Myocyte (in vitro differentiated cells): Measurements from ENCODE around the gene GTPBP3. TPM values are rescaled to one million over a fixed set of nuclear protein-coding genes. Genes with fewer than 3 reads are reported as not detected.
A peak's percentile ranks its signal among the peaks of the same experiment; 100 is the strongest.
"Not testable (repeated sequence)": the region's sequence is repeated elsewhere in the genome, so short reads cannot be mapped to it uniquely, and the experiment has no call there.

Experiments used
- DNase-seq: peaks from one replicate; pipeline ENCODE4 v3.0.0-alpha.2; 2012; ENCODE audit warnings: low read depth
- polyA plus RNA-seq: library from polyadenylated mRNA; unstranded; fragments of >200 nt; gene quantifications from one replicate; pipeline ENCODE4 v1.2.1, GENCODE V29; 2012; ENCODE audit warnings: missing spikeins
- total RNA-seq: library from RNA; depleted of rRNA; stranded (reverse); fragments of >200 nt; gene quantifications from 2 replicates; pipeline ENCODE4 v1.2.3, GENCODE V29; 2014

The GTPBP3 gene, protein sequence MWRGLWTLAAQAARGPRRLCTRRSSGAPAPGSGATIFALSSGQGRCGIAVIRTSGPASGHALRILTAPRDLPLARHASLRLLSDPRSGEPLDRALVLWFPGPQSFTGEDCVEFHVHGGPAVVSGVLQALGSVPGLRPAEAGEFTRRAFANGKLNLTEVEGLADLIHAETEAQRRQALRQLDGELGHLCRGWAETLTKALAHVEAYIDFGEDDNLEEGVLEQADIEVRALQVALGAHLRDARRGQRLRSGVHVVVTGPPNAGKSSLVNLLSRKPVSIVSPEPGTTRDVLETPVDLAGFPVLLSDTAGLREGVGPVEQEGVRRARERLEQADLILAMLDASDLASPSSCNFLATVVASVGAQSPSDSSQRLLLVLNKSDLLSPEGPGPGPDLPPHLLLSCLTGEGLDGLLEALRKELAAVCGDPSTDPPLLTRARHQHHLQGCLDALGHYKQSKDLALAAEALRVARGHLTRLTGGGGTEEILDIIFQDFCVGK
- 19.3 and 20.2 TPM in 2 replicates for total RNA-seq
- 12.8 TPM for polyA plus RNA-seq

DNA sequence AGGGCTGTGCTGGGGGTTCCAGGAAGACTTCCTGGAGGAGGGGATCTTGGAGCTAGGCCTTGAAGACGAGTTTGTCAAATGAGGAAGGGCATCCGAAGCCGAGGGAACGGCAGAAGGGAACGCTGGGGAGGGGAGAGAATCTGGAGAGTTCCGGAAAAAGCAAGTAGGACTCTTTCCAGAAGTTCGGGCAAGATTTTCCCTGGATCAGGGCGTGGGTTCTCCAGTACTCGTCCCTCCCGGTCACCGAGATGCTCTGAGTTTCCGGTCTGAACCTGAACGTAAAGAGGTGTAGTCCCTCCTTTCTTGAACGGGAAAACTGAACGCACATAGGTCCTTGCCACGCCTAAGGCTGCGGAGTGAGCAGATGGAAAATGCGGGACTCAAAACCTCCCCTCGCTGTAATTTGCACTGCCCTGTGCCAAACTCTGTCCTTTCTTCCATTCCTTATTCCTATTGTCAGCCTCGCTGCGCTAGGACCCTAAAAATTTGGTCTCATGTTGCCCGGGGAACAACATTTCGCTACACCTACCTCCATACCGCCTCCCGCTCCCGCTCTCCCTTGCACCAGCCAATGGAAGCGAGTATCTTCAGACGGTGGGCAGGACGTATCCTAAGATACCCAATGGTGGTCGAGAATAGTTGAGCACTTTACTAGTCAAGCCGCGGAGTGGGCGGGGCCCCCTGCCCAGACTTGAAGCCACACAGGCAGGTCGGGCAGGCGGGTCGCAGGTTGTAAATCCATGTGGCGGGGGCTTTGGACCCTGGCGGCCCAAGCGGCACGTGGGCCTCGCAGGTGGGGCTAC, at the start of gene GTPBP3:
Gene GTPBP3, plus strand, starts transcription at position 682 of the 803 bp plus-strand sequence. Its CDS starts 59 bp downstream, at position 741.
- DNase-seq: peak; percentile 99

DNA sequence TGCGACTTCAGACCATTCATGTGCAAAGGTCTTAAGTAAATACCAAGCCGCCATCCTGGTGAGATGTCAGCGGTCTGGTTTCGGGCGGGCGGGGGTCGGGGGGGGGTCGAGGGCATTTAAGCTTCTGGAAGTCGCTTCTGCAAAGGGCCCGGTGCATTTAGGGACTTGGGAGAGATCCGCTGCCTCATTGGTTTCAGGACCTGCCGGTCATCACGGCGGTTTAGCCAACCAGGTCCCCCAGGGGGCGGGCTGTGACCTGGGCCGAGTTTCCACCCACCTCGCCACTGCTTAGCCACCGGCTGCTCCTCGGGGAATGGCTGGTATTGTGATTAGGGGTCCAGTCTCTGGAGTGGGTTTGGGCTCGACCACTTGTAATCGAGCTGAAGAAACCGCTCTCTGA, 47.9 kb upstream of the GTPBP3 start:
- peak; percentile 49 for DNase-seq

DNA sequence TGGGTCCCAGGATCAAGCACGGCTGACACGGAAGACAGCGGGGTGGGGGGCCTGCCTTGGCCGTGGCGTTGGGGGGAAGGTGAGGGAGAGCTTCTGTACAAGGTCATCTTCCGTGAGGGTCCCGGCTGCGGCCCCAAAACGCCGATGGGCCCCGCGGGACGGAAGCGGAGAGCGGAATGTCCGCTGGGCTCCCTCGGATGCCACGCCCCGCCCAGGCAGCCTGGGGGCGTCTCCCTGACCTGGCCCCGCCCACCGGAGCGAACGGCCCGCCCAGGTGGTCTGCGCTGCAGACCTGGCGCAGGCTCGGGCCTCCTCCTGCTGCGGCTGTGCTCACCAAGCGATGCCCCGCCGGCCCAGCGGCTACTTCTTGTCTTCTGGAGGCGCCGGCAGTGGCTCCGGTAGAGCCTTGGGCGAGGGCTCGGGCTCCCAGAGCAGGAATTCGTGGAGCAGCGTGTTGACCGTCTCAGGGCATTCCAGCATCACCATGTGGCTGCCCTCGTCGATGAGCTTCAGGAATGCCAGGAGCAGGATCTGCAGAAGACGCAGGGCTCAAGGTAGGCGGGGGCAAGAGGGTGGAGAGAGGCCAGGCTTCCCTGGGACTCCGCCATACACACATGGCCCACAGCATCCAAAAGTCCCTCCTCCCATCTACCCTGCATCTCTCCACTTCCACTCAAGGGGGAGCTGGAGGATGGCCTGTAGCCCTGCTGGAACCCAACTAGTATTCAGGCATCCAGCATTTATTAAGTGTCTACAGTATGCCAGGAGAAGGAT, 44.9 kb upstream of the GTPBP3 start:
- DNase-seq: no peak

DNA sequence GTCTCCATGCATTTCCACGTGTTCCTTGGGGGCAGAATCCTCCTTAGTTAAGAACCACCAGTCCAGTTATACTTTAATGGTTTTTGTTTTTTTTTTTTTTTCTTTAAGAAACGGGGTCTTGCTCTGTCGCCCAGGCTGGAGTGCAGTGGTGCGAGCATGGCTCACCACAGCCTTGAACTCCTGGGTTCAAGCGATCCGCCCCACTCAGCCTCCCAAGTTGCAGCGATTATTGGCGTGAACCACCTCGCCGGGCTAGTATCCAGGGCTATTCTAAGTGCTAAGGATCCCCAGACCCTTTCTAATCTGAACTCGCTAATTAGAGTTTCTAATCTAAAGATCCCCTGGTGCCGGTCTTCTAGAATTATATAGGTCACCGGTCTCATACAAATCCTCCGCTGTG, 43.7 kb upstream of the GTPBP3 start:
- no peak for DNase-seq

DNA sequence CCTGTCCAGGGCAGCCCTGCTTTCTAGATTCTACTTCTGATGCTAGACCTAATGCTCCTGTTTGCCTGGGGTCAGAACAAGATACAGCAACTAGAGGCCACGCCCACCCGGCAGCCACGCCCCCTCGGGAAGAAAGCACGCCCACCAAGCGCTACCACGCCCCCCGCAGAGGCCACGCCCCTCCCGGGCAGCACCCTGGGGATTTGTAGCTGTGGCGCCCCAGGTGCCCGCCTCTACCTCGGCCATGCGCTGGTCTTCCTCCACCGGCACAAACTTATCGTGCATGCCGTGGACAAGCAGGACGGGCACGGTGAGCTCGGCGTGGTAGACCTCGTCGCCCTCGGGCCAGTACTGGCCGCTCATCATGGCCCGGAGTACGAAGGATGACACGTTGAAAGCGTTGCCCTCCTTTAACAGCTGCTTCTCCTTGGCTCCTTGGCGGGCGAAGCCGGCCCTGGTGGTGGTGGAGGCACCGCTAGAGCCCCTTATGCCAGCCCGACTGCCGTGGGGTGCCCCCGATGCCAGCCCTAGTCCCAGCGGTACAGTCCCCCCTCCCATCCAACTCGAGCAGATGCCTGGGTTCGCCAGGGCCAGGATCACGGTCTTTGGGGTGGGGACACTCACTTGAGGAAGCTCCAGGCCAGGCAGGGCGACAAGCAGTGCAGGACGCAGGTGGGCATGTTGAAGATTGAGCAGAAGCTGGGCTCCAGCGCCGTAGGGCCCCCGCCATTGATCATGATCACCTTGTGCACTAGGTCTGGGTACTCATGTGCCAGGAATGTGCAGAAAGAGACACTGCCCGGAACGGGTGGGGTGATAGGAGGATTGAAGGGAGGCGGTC, 43.1 kb upstream of the GTPBP3 start:
- no peak for DNase-seq

DNA sequence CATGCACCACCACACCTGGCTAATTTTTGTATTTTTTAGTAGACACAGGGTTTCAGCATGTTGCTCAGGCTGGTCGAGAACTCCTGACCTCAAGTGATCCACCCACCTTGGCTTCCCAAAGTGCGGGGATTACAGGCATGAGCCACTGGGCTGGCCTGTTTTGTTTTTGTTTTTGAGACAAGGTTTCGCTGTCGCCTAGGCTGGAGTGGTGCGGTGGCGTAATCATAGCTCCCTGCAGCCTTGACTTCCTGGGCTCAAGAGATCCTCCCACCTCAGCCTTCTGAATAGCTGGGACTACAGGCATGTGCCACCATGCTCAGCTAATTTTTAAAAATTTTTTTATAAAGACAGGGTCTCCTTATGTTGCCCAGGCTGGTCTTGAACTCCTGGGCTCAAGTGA, 41.8 kb upstream of the GTPBP3 start:
- not testable (repeated sequence) for DNase-seq

DNA sequence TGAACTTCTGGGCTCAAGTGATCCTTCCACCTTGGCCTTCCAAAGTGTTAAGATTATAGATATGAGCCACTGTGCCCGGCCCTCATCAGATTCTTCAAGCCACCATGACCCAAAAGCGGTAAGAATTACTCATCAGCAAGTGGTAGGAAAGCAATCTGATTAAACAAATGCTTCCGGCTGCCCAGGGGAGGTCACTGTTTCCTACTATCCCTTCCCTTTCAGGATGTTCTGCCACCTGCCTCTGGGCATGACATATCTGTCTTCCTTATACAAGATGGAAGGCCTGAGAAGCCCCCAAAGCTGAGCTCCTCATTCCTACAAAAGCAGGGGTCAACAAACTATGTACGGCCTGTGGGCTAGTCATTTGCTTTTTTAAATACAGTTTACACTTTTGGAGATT, 41.1 kb upstream of the GTPBP3 start:
- peak; percentile 81 for DNase-seq

DNA sequence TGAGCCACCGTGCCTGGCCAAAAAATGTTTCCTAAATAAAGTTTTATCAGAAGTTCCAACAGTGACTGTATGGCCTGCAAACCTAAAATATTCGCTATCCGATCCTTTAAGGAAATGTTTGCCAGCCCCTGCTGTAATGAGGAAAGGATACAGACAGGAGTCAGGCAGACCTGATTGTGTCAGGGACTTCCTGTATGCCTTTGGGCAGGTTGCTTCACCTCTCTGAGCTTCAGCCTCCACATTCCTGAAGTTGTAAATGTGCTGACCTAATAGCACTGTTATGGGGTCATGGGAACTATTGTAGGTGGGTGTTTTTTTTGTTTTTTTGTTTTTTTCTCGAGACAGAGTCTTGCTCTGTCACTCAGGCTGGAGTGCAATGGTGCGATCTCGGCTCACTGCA, 40.4 kb upstream of the GTPBP3 start:
- no peak for DNase-seq

DNA sequence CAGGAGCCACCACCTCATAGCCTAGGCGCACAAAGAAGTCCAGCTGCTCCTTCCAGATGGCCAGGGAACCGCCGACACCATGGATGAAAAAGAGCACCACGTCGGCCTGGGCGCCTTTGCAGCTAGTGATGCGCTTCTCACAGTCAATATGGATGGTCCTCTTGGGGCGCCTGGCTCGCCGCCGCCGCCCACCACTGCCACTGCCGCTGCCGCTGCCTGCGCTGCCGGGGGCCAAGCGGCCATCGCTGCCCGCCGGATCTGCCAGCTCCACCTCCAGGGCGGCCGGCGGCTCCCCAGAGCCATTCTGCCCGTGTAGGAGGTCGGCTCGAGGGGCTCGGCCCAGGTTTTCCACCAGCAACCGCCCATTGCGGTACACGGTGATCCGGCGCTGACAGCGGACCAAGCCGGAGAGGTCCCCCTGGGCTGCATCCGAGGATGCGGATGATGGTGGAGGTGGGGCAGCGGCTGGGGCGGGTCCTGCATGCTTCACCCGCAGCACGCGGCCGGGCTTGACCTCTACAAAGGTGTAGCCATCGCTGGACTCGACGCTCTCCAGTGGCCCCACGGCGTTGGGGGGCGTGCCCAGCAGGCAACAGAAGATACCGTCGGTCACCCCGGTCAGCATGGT, 36.2 kb upstream of the GTPBP3 start:
- no peak for DNase-seq

DNA sequence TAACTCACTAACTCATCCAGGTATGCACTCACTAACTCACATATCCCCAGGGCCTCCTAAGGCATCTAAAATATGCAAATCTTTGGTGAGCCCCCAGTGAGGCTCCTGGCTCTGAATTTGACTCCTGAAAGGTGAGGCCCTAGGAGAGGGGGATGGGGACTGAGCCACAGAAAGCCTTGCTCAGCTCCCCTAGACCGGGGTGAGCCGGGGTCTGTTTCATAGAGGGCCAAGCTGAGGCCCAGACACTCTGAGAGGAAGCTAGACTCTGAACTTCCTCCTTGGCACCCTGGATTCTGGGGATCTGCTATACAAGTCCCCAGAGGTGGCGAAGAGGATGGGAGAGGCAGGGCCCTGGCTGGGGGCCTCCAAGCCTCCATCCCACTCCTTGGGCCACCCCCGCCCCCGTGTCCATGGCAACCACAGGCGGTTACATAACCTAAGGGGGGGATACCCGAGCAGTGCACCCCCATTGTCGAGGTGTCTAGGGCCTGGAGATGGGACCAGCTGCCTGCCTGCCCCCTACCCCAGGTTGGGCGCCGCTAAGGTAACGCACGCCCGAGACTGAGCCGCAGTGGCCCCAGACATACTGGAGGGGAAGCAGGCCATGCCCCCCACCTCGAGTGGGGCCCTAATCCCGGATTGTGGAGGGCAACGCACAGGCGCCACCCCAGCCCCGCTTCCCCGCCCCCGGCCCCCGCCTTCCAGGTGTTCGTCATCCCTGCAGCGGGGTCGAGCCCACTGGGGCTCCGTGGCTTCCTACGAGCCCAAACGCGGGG, 34.8 kb upstream of the GTPBP3 start:
- DNase-seq: no peak

DNA sequence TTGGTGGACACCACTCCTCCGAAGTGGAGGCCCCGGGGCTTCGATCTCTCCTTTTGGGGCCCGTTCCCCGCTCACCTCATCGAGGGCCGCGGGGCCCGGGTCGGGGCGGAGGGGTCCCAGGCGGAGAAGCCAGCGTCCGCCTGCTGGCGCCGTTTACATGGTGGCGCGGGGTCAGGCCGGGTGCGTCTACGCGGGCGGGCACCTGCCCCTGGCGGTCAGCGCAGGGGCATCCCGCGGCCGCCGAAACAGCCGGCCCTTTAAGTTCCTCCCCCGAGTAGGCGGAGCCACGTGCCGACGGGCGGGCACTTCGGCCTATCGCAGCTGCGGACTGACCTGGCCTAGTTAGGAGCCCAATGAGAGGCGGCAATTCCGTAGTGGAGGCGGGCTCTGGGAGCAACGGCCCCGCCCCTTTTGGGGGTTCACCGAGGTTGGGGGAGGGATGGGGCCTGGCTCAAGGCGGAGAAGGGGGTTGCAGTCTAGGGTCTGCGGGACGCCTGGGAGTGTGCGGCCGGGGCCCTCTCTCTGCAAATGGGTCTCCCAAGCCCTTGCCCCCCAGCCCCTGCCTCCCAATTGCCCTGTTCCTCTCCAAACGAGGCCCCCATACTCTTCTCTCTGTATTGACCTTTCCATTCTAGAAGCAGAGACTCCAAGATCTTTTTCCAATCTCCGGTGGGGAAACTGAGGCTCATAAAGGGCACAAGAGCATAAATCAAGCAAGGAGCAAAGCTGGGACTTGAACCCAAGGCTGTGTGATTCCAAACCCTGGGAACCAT, 34.0 kb upstream of the GTPBP3 start, which contains the start of gene ABHD8:
Gene ABHD8, minus strand, starts transcription at position 259 of the 773 bp plus-strand sequence. CDS start 1,809 bp downstream, outside the sequence.
- peak; percentile 97 for DNase-seq

DNA sequence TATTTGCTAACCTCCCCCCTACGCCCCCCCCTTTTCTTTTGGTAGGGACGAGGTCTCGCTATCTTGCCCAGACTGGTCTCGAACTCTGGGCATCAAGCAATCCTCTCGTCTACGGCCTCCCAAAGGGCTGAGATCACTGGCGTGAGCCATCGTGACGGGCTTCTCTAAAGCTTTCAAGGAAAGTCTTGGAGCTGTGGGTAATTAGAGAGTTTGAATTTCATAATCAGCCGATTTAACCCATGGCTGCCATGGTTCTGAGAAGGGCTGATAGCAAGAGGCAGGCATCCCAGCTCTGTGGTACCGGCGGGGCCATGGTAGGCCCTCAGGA, 33.4 kb upstream of the GTPBP3 start:
- no peak for DNase-seq

DNA sequence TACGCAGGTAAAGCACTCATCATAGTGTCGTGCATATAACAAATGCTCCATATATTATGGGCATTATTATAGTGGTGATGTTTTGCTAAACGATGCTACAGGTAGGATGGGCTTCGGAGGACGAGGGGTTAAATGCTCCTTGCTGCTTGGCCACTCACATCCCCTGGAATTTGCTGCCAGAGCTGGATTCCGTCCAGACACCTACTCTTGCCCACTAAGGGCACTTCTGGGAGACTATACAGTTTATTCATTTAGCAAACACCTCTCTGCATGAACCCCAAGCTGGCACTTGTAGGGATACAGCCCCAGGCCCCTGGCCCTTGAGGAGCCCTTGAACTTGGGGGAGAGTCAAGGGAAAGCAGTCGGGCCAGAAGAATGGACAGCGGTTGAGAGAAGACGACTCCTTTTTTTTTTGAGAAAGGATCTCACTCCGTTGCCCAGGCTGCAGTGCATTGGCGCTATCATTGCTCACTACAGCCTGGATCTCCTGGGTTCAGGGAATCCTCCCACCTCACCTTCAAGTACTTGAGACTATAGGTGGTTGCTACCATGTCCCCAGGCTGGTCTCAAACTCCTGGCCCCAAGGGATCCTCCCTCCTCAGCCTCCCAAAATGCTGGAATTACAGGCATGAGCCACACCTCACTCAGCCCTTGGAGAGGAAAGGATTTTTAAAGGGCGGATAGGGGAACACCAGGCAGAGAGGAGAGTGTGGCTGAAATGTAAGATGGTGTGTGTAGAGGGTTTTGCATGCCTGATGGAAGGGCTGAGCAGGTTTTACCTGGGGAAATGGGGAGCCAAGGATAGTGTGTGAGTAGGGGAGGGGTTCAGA, 32.8 kb upstream of the GTPBP3 start:
- DNase-seq: no peak

DNA sequence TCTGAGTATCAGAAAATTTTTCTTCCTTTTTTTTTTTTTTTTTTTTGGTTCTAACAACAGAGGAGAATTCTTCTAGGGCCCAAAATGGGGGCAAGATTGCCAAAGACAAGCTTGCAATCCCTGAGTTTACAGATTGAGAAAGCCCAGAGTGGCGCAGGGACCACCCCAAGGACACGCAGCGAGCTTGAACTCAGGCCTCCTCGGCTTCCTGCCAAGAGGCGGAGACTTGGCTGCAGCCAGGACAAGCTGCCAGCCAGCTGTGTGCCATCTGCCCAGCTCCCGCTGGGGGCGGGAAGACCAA, 32.2 kb upstream of the GTPBP3 start:
- DNase-seq: no peak

DNA sequence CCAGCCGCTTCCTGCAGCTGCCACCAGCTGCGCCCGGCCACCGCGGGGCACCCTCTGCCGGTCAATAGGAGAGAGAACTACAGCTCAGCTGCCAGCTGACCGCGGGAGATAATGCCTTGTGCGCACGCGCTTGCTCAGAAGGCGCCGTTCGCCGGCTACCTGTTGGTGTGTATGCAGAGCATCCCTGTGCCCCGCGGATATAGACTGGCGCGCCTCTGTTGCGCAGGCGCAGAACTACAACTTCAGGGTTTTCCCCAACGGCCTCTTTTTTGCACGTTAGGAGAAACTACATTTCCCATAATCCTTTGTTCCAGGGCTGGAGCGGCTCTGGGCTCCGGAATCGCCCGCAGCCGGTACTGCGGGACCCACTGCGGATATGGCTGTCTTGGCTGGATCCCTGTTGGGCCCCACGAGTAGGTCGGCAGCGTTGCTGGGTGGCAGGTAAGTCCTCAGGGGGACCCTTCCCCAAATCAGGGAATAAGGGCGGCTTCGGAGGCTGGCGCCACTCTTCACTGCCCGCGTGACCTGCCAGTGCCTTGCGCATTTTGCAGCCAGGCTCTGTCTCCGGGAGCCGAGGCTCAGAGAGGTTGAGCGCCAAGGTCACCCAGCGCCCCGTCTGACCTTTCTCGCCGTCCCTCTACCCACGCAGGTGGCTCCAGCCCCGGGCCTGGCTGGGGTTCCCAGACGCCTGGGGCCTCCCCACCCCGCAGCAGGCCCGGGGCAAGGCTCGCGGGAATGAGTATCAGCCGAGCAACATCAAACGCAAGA, 31.7 kb upstream of the GTPBP3 start, which contains the start of gene MRPL34:
Gene MRPL34, plus strand, starts transcription at position 356 of the 768 bp plus-strand sequence. Its CDS starts 21 bp downstream, at position 377.
- peak; percentile 99 for DNase-seq

DNA sequence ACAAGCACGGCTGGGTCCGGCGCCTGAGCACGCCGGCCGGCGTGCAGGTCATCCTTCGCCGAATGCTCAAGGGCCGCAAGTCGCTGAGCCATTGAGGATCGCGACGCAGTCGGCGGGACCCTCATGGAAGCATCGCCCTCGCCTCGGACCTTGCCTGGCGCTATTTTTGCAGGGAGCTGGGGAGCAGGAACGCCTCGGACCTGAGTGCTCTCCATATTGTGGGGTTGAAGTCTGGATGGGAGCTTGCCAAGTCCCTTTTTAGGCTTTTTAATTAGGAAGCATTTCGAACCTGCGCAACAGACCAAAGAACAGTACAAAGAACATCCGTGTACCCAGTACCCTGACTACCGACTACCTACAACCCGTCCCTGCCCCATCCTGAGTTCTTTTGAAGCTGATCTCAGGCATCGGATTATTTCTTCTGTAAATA, 31.1 kb upstream of the GTPBP3 start:
- DNase-seq: no peak

DNA sequence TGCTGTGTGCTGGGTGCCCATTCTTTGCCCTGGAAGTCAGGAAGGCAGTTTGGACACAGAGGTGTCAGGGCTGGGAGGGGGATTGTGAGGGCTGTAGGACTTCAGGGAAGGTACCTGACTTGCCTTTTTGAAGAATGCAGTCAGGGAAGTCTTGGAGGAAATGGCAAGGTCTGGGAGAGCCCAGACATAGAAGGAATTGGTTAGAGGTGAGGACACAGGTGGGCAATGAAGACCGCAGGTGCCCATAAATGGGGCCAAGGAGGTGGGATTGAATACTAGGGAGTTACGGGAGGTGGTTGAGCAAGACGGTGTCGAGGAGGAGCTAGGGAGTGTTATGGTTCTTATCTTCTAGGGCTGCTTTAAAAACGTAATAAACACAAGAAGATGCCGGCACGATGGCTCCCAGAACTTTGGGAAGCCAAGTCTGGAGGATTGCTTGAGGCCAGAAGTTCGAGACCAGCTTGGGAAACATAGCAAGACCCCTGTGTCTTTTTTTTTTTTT, 29.4 kb upstream of the GTPBP3 start:
- no peak for DNase-seq
